Kidney tubule cell (primary cell): Measurements from ENCODE around the gene MCHR2.
"Not testable (repeated sequence)": the region's sequence is repeated elsewhere in the genome, so short reads cannot be mapped to it uniquely, and the experiment has no call there.

ENCODE experiments used
- DNase-seq: peaks from one replicate; pipeline ENCODE4 v3.0.0-alpha.2; 2018; ENCODE audit warnings: low spot score

MCHR2 gene, protein sequence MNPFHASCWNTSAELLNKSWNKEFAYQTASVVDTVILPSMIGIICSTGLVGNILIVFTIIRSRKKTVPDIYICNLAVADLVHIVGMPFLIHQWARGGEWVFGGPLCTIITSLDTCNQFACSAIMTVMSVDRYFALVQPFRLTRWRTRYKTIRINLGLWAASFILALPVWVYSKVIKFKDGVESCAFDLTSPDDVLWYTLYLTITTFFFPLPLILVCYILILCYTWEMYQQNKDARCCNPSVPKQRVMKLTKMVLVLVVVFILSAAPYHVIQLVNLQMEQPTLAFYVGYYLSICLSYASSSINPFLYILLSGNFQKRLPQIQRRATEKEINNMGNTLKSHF

DNA sequence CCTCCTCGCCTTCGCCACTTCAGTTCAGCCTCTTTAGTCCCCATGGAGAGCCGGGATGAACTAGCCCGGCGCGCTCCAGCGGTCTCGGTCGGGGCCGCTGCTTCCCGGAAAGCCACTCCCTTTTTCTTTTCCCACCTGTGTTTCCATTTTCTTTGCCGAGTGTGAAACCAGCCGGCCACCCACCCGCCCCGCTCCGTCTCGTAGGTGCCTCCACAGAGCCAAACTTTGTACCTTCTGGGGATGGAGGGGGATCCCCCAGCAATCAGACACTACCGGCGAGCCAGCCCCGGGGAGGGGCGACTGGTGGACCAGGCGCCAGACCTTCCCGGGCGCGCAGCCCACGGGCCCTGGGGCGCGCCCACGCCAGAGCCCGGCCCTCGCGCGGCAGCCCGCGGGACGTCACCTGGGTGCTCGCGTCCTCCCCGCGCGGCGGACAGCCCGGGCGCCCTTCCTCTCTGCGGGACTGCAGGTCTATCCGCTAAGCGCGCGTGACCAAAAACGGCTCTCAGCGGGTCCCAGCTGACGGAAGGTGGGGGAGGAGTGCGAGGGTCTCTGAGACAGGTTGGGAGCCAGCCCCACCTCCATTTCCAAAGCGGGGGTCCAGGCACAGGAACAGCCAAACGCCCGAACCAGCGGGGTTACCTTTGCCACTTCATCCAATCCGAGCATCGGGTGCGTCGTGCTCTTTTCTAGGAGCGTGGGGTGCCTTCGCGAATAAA is at the start of gene MCHR2:
Gene MCHR2, minus strand, starts transcription at position 691 of the 719 bp plus-strand sequence. CDS start 38,076 bp downstream, outside the sequence.
- DNase-seq, result no peak

DNA sequence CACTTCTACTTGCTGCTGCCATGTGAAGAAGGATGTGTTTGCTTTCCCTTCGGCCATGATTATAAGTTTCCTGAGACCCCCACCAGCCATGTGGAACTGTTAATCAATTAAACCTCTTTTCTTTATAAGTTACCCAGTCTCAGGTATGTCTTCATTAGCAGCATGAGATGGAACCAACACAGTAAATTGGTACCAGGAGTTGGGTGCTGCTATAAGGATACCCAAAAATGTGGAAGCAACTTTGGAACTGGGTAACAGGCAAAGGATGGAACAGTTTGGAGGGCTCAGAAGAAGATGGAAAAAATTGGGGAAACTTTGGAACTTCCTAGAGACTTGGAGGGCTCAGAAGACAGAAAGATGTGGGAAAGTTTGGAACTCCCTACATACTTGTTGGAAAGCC is 44.5 kb upstream of the MCHR2 start:
- DNase-seq, result not testable (repeated sequence)

DNA sequence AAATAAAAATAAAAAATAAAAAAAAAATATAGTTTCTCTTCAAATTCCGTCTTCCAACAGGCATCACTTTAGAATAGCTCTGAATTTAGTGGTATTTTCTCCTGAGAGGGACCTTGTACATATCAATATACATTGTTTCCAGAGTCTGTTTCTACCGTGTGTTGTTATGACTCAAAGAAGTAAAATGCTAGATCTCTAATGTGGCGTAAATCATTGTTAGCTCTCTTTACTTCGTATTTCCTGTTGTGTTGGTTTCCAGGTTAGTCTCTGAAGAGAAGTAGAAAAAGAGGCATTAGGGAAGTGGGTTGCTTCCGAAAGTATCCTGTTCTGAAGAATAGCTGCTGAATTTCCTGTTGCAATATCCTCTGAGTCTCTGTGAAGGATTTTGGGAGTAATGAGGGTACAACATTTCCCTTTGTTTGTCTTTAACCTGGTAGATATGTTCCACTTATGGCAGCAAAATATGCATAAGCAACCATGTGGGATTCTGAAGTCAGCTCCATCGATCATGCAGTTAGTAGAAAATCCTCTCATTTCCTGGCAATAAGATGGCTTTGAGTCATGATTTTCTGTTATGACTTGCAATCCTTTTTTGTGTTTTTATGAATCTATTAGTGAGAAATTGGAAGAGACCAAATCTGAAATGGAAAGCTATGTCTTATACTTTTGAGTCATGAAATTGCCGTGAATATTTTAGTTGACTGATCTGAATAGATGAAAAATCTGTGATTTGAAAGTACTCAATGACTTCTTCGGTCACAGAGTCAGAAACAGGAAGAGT is 42.0 kb upstream of the MCHR2 start:
- DNase-seq, result peak; percentile 72

DNA sequence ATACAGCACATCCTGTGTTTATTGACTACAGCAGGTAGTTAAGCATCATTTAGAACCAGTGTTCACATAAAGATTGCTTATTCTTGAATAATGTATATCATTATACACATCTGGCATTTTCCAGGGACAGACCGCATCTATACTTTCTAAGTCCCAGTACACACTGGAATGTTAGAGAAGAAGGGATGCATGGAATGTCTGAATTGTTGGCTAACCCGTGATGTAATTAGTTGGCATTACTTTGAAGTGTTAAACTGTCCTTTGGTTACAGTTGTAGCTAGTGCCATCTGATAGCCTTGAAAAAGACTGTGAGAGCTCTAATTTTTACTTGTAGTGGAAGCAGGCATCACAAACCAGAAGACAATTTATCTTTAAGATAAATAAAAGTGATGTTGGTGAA is 29.8 kb upstream of the MCHR2 start:
- no peak for DNase-seq

DNA sequence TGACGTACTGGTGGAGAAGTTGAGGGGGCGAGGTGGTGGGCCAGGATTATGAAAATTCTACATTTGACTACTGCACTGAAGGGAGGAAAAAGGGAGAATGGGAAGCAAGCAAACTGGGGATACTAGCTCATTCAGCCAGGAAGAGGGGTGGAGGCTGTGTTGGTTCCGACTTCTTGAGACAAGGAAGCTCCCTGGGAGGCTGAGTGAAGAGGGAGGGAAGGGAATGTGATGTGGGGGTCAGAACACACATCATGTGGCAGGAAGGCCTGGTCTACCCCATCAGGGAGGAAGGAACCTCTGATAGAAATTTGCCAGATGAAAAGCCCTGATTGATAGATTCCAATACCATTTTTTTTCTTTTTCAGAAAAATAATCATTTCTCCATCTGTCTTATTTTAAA is 28.8 kb upstream of the MCHR2 start:
- no peak for DNase-seq

DNA sequence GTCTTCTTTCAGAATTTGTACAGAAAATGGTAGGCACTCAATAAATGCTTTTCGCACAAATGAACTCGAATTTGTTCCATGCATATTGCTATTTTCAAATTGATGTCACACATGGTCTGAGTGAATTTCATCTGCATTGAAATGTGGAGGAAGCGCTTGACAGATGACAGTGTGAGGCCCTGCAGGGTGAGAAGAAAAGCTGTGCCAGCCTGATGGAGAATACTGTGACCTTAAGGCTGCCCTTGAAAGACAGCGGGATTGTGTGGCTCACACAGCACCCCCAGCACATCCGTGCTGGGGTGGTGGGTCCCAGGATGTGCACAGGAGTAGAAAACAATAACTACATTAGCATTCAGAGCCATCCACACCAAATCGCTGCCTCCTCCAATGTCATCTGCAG is 14.8 kb upstream of the MCHR2 start:
- no peak for DNase-seq

DNA sequence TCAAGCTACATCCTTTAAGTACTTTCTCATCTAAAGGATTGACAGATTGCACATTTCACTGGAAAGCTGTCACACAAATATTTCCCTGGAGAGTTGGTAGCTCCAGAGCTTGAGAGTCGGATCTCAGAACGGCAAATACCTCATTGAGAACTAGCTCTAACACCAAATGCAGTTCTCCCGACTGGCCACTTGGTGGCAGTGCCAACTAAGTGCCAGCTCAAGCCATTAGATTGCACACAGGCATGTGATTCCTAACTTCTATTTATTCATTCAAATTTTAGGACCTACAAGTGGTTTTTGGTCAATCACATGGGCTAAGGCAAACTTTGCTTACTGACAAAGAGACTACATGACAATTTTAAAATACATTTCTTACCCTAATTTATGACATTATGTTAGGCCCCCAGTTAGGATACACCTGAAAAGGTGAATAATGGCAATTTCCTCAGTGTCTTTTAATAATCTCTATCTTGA is 7.9 kb upstream of the MCHR2 start:
- DNase-seq, result peak; percentile 54

DNA sequence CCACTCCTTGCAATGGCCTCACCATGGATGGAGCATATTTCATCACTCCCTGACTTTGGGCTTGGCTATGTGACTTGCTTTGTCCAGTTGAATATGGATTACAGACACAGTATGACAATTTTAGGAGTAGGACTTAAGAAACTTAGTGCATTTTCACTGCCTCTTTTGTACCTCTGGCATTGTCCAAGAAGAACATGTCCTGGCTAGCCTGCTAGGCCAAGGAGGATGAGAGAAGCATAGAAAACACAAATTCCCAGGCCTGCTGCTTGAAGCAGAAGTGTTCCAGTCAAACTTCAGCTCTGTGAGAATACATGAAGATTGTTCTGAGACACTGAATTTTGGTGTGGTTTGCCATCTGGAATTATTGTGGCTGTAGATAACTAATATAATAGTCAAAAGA is 3.1 kb upstream of the MCHR2 start:
- DNase-seq, result no peak

DNA sequence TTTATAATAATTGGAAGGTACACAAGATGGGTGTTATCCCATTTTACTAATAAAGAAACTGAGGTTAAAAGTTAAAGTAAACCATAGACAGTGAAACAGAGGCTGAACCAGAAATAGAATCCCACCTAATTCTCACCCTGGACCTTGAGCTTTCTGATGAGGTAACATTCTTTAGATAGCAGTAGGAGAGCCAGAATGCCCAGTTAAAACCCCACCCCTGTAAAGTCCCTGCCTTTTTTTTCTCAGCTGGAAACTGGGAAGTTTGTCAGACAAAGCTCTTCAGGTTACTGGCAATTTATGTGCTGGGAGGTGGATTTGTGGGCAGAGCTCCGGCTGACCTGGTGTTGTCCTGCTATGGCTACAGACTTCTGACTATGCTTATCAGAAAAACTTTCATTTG is 1.9 kb upstream of the MCHR2 start:
- no peak for DNase-seq

DNA sequence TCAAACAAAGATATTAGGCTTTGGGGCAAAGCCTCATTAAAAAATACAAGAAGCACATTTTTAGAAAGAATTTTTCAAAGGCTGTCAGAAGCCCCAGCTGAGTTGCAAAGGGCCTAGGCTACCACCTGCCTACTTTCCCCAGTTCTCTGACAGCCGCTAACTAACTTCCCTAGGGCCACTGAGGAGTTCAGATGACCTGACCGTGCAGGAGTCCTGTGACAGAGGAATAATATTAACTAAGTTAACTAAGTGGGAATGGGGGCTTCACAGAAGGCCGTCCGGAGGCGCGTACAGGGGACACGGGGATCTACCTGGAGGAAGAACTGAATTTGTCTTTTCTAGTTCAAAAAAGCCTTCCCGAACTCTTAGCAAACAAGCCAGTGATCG is 884 bp downstream of the MCHR2 start:
- no peak for DNase-seq

DNA sequence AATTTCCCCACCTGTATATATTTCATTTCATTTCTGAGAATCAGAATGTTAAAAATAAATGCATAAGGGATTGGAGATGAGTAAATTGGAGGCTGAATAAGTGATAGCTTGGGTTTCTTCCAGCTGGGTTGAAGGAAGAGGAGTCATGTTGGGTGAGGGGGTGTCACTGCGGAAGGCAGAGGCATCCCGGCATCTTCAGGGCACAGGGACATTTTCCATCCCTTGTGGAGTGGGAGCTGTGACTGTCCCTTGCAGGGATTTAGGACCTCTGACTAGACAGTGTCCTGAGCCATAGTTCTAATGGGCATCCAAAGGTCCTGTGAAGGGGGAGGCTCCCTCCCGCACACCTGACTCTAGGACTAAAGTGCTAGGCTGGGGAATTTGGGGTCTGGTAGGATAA is 2.1 kb downstream of the MCHR2 start:
- no peak for DNase-seq

DNA sequence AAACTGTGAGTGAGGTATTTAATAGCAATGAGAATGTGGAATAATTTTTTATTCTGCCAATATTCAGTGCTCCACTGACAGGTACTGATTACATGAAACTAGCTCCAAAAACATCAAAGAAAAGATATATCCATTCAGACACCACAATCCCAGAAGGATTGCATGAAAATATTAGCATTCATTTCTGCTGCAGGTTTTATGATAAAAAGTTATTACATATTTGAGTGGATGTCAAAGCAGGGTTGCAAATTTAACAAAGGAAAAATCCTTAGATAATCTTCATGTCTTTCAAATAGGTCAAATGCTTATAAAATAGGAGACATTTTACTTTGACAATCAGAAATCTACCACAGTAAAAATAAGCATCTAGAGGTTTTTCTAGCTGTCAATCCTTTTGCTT is 13.3 kb downstream of the MCHR2 start:
- no peak for DNase-seq

DNA sequence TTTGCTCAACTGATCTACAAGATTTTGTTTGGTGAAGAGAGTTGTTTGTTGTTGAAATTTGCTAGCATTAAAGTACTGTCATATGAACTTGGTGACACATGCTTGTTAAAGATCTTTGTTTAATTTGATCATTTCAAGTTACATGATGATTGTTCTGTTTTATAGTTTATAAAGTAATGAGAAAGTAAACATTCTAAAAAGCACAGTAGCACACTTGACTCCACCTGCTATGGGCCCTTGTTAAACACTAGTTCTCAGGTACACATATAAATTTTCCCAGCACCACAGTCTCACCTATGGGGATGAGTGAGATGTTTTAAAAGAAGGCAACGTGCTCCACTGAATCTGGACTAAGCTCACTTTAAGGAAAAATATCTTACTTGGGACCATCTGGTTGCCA is 14.1 kb downstream of the MCHR2 start:
- DNase-seq, result no peak

DNA sequence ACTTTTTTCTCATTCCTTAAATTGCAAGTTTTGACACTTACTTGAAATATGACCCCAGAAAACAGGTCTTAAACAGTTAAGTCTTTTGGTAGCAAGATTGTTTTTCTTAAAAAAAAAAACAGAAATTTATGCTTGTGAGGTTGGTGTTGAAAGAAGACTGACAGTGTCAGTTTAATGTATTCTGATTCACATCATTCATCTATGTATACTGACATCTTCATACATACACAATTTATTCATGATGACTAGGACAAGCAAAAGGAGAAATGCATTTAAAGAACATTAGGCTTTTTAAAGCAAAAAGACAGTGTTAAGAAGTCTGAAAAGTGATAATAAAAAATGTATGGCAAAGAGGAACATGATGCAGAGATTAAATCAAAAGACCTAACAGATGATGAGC is 27.0 kb downstream of the MCHR2 start:
- DNase-seq, result no peak

DNA sequence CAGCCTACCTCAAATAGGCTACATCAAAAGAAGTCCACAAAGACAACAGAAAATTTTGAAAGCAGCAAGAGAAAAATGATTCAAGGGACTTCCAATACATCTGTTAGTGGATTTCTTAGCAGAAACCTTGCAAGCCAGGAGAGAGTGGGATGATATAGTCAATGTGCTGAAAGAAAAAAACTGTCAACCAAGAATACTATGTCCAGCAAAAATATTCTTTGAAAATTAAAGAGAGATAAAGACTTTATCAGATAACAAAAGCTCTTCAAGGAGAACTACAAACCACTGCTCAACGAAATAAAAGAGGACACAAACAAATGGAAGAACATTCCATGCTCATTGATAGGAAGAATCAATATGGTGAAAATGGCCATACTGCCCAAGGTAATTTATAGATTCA is 34.0 kb downstream of the MCHR2 start:
- DNase-seq, result no peak

DNA sequence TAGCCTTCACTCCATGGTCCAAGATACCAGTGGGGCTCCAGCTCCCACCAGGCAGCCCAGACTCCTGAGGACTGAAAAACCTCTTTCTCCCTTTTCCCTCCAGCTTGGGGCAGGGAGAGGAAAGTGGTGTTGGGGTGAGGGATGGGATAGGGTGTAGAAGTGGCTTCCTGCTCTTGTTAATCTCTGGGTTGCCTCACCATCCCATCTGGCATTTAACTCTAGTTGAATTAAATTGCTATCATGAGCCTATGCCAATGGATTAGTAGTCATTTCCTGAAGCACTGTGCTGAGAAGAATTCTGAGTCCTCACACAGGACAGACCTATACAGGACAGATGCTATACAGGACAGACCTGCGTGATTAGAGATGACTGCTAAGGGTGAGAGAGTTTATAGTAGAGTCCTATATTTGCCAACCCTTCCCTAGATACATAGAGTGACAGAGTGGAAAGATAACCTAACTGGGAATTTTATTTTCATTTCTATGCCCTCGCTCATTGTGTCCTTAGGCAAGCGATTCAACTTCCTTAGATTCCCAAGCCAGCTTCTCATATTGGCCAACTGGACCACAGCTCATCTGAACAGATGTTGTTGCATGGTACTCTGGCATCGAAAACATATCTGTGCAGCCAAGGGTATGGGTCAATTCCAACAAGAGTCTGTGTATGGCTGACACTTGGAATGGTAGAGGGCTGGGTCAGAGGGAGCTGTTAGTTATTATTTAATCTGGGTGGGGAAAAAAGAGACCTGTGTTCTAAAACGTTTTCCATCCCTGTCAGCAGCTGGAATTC is 42.8 kb downstream of the MCHR2 start:
- no peak for DNase-seq

DNA sequence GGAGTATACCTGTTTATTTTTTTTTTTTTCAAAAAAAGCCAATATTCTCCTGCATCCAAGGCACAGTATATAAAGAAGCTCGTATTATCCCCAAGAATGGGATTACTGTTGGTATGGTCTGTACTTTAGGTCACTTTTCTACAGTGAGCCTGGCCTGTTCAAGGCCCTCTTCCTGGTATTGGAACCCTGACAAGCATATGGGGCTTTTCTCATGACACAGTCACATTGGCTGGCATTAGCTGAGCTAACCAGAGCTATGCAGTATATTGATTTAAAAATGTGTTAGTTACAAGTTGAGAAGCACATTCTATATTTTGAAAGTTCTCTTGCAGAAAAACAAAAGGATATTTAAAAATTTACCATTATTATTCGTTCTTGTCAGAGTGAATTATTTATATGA is 48.0 kb downstream of the MCHR2 start:
- DNase-seq, result no peak

DNA sequence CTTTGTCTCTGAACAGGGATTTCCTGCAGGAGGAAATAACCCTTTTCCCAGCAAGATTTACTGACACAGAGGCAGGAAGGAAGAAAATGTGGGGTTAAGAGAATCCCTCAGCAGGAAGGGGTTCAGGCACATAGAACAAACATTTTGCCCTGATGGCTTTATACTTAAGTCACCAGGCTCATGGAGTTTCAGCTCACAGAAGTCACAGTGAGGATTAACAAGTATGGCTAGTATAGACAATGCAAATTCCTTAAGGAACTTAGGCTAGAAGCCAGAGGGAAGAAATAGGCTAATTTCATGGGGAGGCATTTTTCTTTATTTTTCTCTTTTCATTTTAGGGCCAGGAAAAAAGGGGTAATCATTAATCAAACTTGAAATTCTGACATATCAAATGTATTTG is 50.2 kb downstream of the MCHR2 start:
- no peak for DNase-seq

DNA sequence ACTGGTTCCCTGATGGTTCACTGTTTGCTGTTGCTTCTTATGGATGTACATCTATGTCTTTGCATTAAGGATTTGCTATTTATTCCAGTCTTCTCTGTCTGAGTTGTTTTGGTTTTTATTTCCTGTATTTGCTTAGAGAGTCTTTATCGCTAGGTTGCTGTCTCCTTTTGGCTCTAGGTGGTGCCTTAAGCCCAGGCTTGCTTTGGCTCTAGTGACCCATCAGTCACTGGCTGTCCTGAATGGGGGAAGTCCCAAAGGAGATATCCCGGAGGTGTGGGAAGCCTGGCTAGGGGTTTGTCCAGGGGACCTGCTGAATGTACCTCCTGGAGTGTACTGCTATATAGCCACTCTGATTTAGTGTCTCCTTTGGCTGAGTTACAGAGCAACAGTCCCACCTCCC is 53.4 kb downstream of the MCHR2 start:
- DNase-seq, result no peak

DNA sequence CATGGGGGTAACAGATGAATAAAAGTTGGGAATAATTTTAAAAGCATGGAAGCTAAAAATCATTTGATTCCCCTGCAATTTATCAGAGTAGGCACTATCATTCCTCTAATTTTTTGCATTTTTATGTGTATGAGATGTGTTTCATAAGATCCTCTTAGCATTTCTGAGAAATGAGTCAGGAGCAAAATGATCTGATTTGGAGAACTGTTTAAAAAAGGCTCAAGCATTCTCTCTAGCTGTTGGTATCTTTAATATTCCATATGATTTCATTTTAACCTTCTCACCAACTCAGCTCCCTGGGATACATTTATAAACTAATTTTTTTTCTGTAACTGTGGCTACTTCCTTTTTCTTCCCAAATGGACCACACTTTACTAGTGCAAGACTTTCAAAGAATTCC is 60.9 kb downstream of the MCHR2 start:
- peak; percentile 14 for DNase-seq

DNA sequence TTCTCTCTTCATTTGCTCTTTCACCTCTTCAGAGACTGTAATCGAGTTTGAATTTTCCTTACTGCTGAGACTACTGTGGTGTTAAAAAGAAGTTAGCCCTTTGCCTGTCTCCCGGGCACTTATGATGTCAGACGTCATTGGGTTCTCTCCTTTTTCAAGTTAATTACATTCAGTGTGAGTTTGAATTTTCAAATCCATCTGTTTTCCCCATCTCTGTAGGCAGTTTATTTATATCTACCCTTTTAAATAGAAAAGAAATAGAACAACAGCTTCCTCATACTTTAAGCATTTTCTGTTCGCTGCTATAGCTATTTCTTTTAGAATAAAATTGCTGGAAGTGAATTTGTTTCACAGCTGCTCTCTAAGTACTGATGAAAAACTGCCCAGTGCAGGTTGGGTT is 81.4 kb downstream of the MCHR2 start:
- DNase-seq, result no peak
